Panc1 (cell line): ENCODE measurements around the gene NDOR1. TPM values are rescaled to one million over a fixed set of nuclear protein-coding genes. Genes with fewer than 3 reads are reported as not detected.

Source experiments
- ATAC-seq: fragments of 200-7000 bp; cut with Tn5 transposase; 2 replicates; pipeline ENCODE4 v1.9.1; 2020; ENCODE audit warnings: mild to moderate bottlenecking, moderate library complexity
- BruUV-seq: library from RNA; stranded (reverse); fragments of 400-500 nt; replicated peaks from 2 replicates; lab custom pipeline; 2021; lab: Mats Ljungman, UMichigan
- CTCF ChIA-PET: fragments of 300-600 bp; sonication (Branson Sonifier 250); formaldehyde crosslinking; loops from one replicate; lab custom pipeline; 2022; ENCODE audit warnings: antibody characterized with exemption; lab: Charles Lee
- POLR2A ChIA-PET: fragments of 300-600 bp; sonication (Branson Sonifier 250); formaldehyde crosslinking; loops from one replicate; lab custom pipeline; 2022; ENCODE audit warnings: antibody characterized with exemption; lab: Charles Lee
- DNase-seq: peaks from one replicate; pipeline ENCODE4 v3.0.0-alpha.2; 2010; ENCODE audit warnings: low read depth, low spot score
- H3K27ac ChIP-seq: 2 replicates; pipeline ENCODE4 v1.5.1; 2011; ENCODE audit warnings: mild to moderate bottlenecking, low read length, inconsistent platforms
- H3K27me3 ChIP-seq: fragments of 200-500 bp; sonication (Bioruptor generic); 2 replicates; pipeline ENCODE4 v1.6.0; 2014; ENCODE audit warnings: low read length, inconsistent platforms; ENCODE audit not compliant: control insufficient read depth, insufficient read depth
- H3K36me3 ChIP-seq: fragments of 200-500 bp; sonication (Bioruptor generic); 2 replicates; pipeline ENCODE4 v1.5.1; 2014; ENCODE audit warnings: inconsistent platforms, mild to moderate bottlenecking, low read length, moderate library complexity; ENCODE audit not compliant: control insufficient read depth, insufficient read depth
- H3K4me1 ChIP-seq: 2 replicates; pipeline ENCODE4 v1.5.1; 2011; ENCODE audit warnings: inconsistent platforms, mild to moderate bottlenecking, low read length, moderate library complexity; ENCODE audit not compliant: control insufficient read depth, insufficient read depth
- H3K4me3 ChIP-seq, 2 experiments: 2 replicates each; pipeline ENCODE4 v1.5.1; 2011 to 2012; ENCODE audit warnings: low read depth in 2 of 2, low read length in 2 of 2, mild to moderate bottlenecking in 2 of 2, inconsistent platforms in 1 of 2, moderate library complexity in 1 of 2
- H3K9me3 ChIP-seq: fragments of 200-500 bp; sonication (Bioruptor generic); 2 replicates; pipeline ENCODE4 v1.5.1; 2014; ENCODE audit warnings: low read depth, mild to moderate bottlenecking, inconsistent platforms, low read length, moderate library complexity; ENCODE audit not compliant: control insufficient read depth, insufficient read depth
- CTCF ChIP-seq: fragments of 450-650 bp; IDR thresholded peaks from 2 replicates; pipeline ENCODE4 v1.5.1; 2017; ENCODE audit warnings: mild to moderate bottlenecking
- POLR2AphosphoS5 ChIP-seq: IDR thresholded peaks from 2 replicates; pipeline ENCODE4 v1.6.1; 2012; ENCODE audit warnings: mild to moderate bottlenecking, low read depth, low read length, moderate library complexity
- REST ChIP-seq, 2 experiments: IDR thresholded peaks; 2 replicates each; pipeline ENCODE4 v1.6.1; 2011 to 2012; ENCODE audit warnings: low read depth in 2 of 2, control low read depth in 1 of 2, low read length in 1 of 2, mild to moderate bottlenecking in 1 of 2, moderate library complexity in 1 of 2; ENCODE audit not compliant: insufficient read depth in 1 of 2
- SIN3A ChIP-seq: IDR thresholded peaks from 2 replicates; pipeline ENCODE4 v1.6.1; 2012; ENCODE audit warnings: low read depth, mild to moderate bottlenecking, low read length, moderate library complexity, borderline replicate concordance; ENCODE audit not compliant: insufficient read depth
- TCF7L2 ChIP-seq: IDR thresholded peaks from 2 replicates; pipeline ENCODE4 v1.6.1; 2011; ENCODE audit warnings: mild to moderate bottlenecking, low read depth, low read length, inconsistent platforms
- in situ Hi-C: cut with HindIII; loops from 2 replicates; pipeline ENCODE4 v1.10.0; 2016; ENCODE audit warnings: low sequenced_read_pairs, low pct_unique_long_range_greater_than_20kb
- intact Hi-C: fragments of 100-400 bp; cut with micrococcal nuclease; formaldehyde crosslinking; loops from one replicate; pipeline ENCODE4 v1.10.0; 2022; ENCODE audit not compliant: unreplicated experiment
- total RNA-seq: library from RNA; stranded (reverse); gene quantifications from one replicate; pipeline ENCODE4 v1.2.1, GENCODE V29; 2021; ENCODE audit not compliant: unreplicated experiment

The NDOR1 gene
- total RNA-seq, 1 experiment from 2014 or later, result 15.6 TPM

GRCh38 chr9:137199411-137200121, 5.9 kb upstream of the NDOR1 start:
- no TSS peak for BruUV-seq
- peaks cover 40% of the 10 kb centered on the region for H3K4me1 ChIP-seq

More at GRCh38 chr9:137199411-137200121, 5.9 kb upstream of the NDOR1 start:
- POLR2A ChIA-PET, result no interaction called here
- no peaks in the 10 kb centered on the region for H3K36me3 ChIP-seq
- peak overlapping the region; percentile 12; the same call in 1 of the 2 replicates for H3K27ac ChIP-seq
- ATAC-seq (no peak), DNase-seq (no peak)
- no peaks in the 10 kb centered on the region for H3K9me3 ChIP-seq
- in situ Hi-C loops, result no loop called here
- CTCF ChIA-PET, result interaction anchor here (1.5 kb wide), 1 partner anchor 10 kb away, joined by 4 read pairs; no protein-coding TSS in a partner anchor
- intact Hi-C loops, result no loop called here
- TF ChIP-seq POLR2AphosphoS5 (no peak), REST (IDR thresholded peaks at IDR 0.05; ENCODE audit: insufficient read depth in 1 of 2, low read depth in 2 of 2, low read length in 1 of 2) (no peak), SIN3A (no peak), CTCF (no peak), TCF7L2 (no peak)
- no peaks in the 10 kb centered on the region for H3K27me3 ChIP-seq
- peak overlapping the region; percentile 34 to 45 for H3K4me3 ChIP-seq
